CD4-positive, alpha-beta T cell (primary cell): ENCODE measurements around the gene CLCA2. TPM values are rescaled to one million over a fixed set of nuclear protein-coding genes. Genes with fewer than 3 reads are reported as not detected.

ENCODE experiments used
- ATAC-seq: fragments of 200-7000 bp; cut with Tn5 transposase; one replicate; pipeline ENCODE4 v1.10.0; 2022; ENCODE audit warnings: mild to moderate bottlenecking; ENCODE audit not compliant: poor library complexity
- CTCF ChIA-PET: fragments of 350-600 bp; sonication (Branson Sonifier 250); formaldehyde crosslinking; loops from one replicate; lab custom pipeline; 2021; ENCODE audit warnings: antibody characterized with exemption, inconsistent platforms; lab: Charles Lee
- POLR2A ChIA-PET: fragments of 350-600 bp; sonication (Branson Sonifier 250); formaldehyde crosslinking; loops from one replicate; lab custom pipeline; 2021; ENCODE audit warnings: antibody characterized with exemption, inconsistent platforms; lab: Charles Lee
- DNase-seq, 14 experiments: peaks; one replicate each; pipeline ENCODE4 v3.0.0-alpha.2; 2013 to 2020; ENCODE audit warnings: mixed read lengths in 2 of 14
- H3K27ac ChIP-seq, 2 donors: one replicate each; pipeline versions ENCODE4 v1.5.1 to v1.7.0; 2013; ENCODE audit warnings: low read length in 2 of 2, low read depth in 1 of 2, mild to moderate bottlenecking in 1 of 2
- H3K27me3 ChIP-seq, 2 experiments: 1 replicate in 1 of 2; 2 replicates in 1 of 2; pipeline versions ENCODE4 v1.6.1 to v1.7.0; 2013; ENCODE audit warnings: low read length in 2 of 2, control low read depth in 1 of 2, mild to moderate bottlenecking in 1 of 2, moderate library complexity in 1 of 2; ENCODE audit not compliant: insufficient read depth in 2 of 2, control insufficient read depth in 1 of 2
- H3K36me3 ChIP-seq: one replicate; pipeline ENCODE4 v1.6.1; 2013; ENCODE audit warnings: low read length, control low read depth; ENCODE audit not compliant: insufficient read depth
- H3K4me1 ChIP-seq: one replicate; pipeline ENCODE4 v1.6.1; 2013; ENCODE audit warnings: low read length, control low read depth; ENCODE audit not compliant: insufficient read depth
- H3K4me3 ChIP-seq: one replicate; pipeline ENCODE4 v1.5.1; 2013; ENCODE audit warnings: mild to moderate bottlenecking, low read length, moderate library complexity
- H3K9me3 ChIP-seq, 2 experiments: 1 replicate in 1 of 2; 2 replicates in 1 of 2; pipeline versions ENCODE4 v1.6.1 to v1.7.0; 2013; ENCODE audit warnings: low read length in 2 of 2, mild to moderate bottlenecking in 2 of 2, control low read depth in 1 of 2, moderate library complexity in 1 of 2; ENCODE audit not compliant: control insufficient read depth in 1 of 2, insufficient read depth in 1 of 2
- H3K27ac Mint-ChIP-seq: one replicate; pipeline ENCODE4 v1.8.0; 2020; ENCODE audit warnings: mixed read lengths
- H3K27me3 Mint-ChIP-seq: one replicate; pipeline ENCODE4 v1.8.0; 2021; ENCODE audit warnings: mixed read lengths
- H3K36me3 Mint-ChIP-seq: one replicate; pipeline ENCODE4 v1.8.0; 2021; ENCODE audit warnings: low read depth, mixed read lengths
- H3K4me1 Mint-ChIP-seq: one replicate; pipeline ENCODE4 v1.8.0; 2021; ENCODE audit warnings: low read depth, mixed read lengths
- H3K4me3 Mint-ChIP-seq: one replicate; pipeline ENCODE4 v1.8.0; 2020; ENCODE audit warnings: mild to moderate bottlenecking, mixed read lengths
- H3K9me3 Mint-ChIP-seq: one replicate; pipeline ENCODE4 v1.8.0; 2020; ENCODE audit warnings: mixed read lengths
- CTCF ChIP-seq: fragments of 200-600 bp; IDR thresholded peaks from one replicate; pipeline ENCODE4 v1.8.0; 2022; ENCODE audit warnings: antibody characterized with exemption, mild to moderate bottlenecking
- intact Hi-C, 2 experiments: fragments of 100-400 bp; cut with DNase I in 1 of 2; cut with micrococcal nuclease in 1 of 2; formaldehyde crosslinking; loops; one replicate each; pipeline versions ENCODE4 v1.15.1 to v1.9.0; 2023 to 2025; cut with DNase I, micrococcal nuclease
- total RNA-seq, 174 experiments: library from RNA in 2 of 174; stranded (reverse) in 2 of 174; gene quantifications; one replicate each; pipeline ENCODE4 v1.2.3 and lab custom pipeline; 2021 to 2026

The CLCA2 gene
- total RNA-seq, 2 experiments from 2014 or later, result not detected

GRCh38 chr1:86449103-86449502, 25.1 kb downstream of the CLCA2 start:
- H3K4me1 ChIP-seq, result no peaks in the 10 kb centered on the region
- CTCF ChIA-PET, result no interaction called here
- no peak for DNase-seq
- H3K4me3 ChIP-seq, result no peak overlapping the region
- ATAC-seq, result no peak
- Mint-ChIP-seq H3K4me3 (no peak overlapping the region), H3K27ac (no peak overlapping the region), H3K27me3 (no peaks in the 10 kb centered on the region), H3K9me3 (no peaks in the 10 kb centered on the region), H3K4me1 (no peaks in the 10 kb centered on the region), H3K36me3 (no peaks in the 10 kb centered on the region)
- H3K27ac ChIP-seq, result no peak overlapping the region
- H3K9me3 ChIP-seq, result no peaks in the 10 kb centered on the region
- no peak for TF ChIP-seq CTCF
- H3K27me3 ChIP-seq, result no peaks in the 10 kb centered on the region
- POLR2A ChIA-PET, result no interaction called here
- no peaks in the 10 kb centered on the region for H3K36me3 ChIP-seq
- intact Hi-C loops, result no loop called here

GRCh38 chr1:86450847-86451246, 26.9 kb downstream of the CLCA2 start:
- no peaks in the 10 kb centered on the region for H3K27me3 ChIP-seq
- Mint-ChIP-seq H3K27me3 (no peaks in the 10 kb centered on the region), H3K9me3 (no peaks in the 10 kb centered on the region), H3K27ac (no peak overlapping the region), H3K4me3 (no peak overlapping the region), H3K36me3 (no peaks in the 10 kb centered on the region), H3K4me1 (no peaks in the 10 kb centered on the region)
- ATAC-seq (no peak), DNase-seq (no peak)
- ChIA-PET POLR2A (no interaction called here), CTCF (interaction anchor here (0.6 kb wide), 1 partner anchor 68 kb away, joined by 3 read pairs; no protein-coding TSS in a partner anchor)
- no peaks in the 10 kb centered on the region for H3K9me3 ChIP-seq
- no peak overlapping the region for H3K27ac ChIP-seq
- TF ChIP-seq CTCF, result no peak
- H3K36me3 ChIP-seq, result no peaks in the 10 kb centered on the region
- no peak overlapping the region for H3K4me3 ChIP-seq
- no peaks in the 10 kb centered on the region for H3K4me1 ChIP-seq
- intact Hi-C loops, result no loop called here

- DNase-seq (no peak), ATAC-seq (no peak)
- Mint-ChIP-seq H3K27me3 (peaks cover 4% of the 10 kb centered on the region), H3K36me3 (no peaks in the 10 kb centered on the region), H3K4me1 (no peaks in the 10 kb centered on the region), H3K4me3 (no peak overlapping the region), H3K9me3 (no peaks in the 10 kb centered on the region), H3K27ac (no peak overlapping the region)
- no peak for TF ChIP-seq CTCF
- Histone ChIP-seq H3K27ac (no peak overlapping the region), H3K4me3 (no peak overlapping the region), H3K36me3 (no peaks in the 10 kb centered on the region), H3K9me3 (no peaks in the 10 kb centered on the region), H3K4me1 (no peaks in the 10 kb centered on the region), H3K27me3 (no peaks in the 10 kb centered on the region)
- POLR2A ChIA-PET, result no interaction called here
- intact Hi-C loops, result no loop called here
- CTCF ChIA-PET, result interaction anchor here (0.7 kb wide), 1 partner anchor 18 kb away, joined by 3 read pairs; no protein-coding TSS in a partner anchor
Observed at GRCh38 chr1:86453664-86454063, 29.7 kb downstream of the CLCA2 start.
